GM19463 (cell line): ENCODE measurements around the gene CAPG.
A peak's percentile ranks its signal among the peaks of the same experiment; 100 is the strongest.
"Not testable (repeated sequence)": the region's sequence is repeated elsewhere in the genome, so short reads cannot be mapped to it uniquely, and the experiment has no call there.

Experiments used
- ATAC-seq: cut with Tn5 transposase; IDR thresholded peaks from one replicate; pipeline ENCODE4 v1.9.1; 2021; ENCODE audit warnings: mild to moderate bottlenecking, moderate library complexity; ENCODE audit not compliant: unreplicated experiment

Gene CAPG, protein sequence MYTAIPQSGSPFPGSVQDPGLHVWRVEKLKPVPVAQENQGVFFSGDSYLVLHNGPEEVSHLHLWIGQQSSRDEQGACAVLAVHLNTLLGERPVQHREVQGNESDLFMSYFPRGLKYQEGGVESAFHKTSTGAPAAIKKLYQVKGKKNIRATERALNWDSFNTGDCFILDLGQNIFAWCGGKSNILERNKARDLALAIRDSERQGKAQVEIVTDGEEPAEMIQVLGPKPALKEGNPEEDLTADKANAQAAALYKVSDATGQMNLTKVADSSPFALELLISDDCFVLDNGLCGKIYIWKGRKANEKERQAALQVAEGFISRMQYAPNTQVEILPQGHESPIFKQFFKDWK

GRCh38 chr2:85409845-85410583 lies at the start of gene CAPG:
CAPG (minus strand) TSS chr2:85410366; CDS start chr2:85402145, 8,221 bp downstream.
- peak; percentile 55 for ATAC-seq

DNA sequence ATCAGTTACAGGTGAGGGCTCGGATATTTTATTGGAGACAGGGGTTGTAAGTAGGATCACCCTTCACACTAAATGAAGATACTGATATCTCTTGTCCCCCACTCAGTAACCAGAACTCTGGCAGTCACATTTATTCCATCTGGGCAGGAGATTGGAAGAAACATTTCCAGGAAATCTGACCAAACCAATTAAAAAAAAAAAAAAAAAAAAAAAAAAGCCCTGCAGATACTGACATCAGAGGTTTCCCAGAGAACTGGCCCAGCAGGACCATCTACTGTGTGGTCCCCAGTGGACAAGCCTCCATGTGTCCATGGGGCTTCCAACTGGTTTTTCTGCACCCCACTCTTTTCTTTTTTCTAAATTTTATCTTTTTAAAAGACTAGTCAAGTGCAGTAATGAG lies 49.6 kb upstream of the CAPG start:
- no peak for ATAC-seq

- ATAC-seq: no peak
These were observed 48.7 kb upstream of the CAPG start for GRCh38 chr2:85458601-85459563.

- ATAC-seq: no peak
These were observed 47.7 kb upstream of the CAPG start for GRCh38 chr2:85457877-85458316.

- no peak for ATAC-seq
These were observed 46.9 kb upstream of the CAPG start for GRCh38 chr2:85457043-85457442.

- ATAC-seq: no peak
These were observed 45.5 kb upstream of the CAPG start for GRCh38 chr2:85455552-85456090.

DNA sequence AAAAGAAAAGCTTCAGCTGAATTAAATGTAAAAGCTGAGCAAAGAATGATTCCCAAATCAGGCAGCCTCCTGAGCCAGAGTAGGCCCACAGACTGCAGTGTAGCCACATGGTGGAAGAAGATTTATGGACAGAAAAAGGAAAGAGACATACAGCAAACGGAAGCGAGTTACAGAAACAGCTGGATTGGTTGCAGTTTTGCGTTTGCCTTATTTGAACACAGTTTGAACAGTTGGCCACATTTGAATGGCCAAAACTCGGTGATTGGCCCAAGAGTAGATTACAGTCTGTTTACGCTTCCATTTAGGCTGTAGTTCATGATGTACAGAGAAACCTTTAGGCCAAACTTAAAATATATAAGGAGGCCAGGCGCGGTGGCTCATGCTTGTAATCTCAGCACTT lies 43.4 kb upstream of the CAPG start:
- ATAC-seq: no peak

GRCh38 chr2:85452237-85452636 lies 42.1 kb upstream of the CAPG start:
- ATAC-seq: no peak

DNA sequence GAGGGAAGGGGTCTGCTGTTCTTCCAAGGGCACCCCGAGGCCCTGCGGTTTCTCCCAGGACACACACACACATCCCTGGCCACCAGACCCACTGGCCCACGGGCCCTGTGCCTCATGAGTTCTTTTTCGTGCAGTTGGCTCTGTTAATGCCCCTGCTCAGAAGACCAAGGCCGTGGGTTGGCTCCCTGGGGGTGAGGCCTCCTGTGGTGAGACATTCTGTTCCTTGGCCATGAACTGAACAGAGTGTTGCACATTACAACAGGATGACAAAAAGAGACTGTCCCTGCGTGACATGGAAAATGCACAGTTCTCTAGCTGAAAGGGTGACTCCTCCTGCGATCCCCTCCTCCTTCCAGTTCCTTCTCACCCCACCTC lies 39.0 kb upstream of the CAPG start:
- no peak for ATAC-seq

GRCh38 chr2:85448461-85449213 lies 38.5 kb upstream of the CAPG start:
- ATAC-seq: no peak

DNA sequence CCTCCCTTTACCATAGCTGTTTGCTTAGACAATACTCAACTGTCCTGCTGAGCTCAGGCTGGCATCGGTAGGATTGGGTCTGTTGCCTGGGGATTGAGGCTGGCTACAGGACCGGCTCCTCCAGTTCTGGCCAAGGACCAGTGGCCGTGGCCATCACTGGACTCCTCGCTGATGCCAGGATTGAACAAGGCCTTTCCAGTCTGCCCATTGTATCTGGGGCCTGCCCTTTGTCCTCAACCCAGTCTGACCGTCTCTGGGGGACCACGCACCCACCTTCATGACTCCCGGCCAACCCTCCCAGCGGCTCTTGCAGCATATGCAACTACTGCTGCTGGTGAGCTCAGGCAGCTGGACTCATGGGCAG lies 37.0 kb upstream of the CAPG start:
- no peak for ATAC-seq

- ATAC-seq: no peak
These were observed 36.4 kb upstream of the CAPG start for GRCh38 chr2:85446296-85447221.

DNA sequence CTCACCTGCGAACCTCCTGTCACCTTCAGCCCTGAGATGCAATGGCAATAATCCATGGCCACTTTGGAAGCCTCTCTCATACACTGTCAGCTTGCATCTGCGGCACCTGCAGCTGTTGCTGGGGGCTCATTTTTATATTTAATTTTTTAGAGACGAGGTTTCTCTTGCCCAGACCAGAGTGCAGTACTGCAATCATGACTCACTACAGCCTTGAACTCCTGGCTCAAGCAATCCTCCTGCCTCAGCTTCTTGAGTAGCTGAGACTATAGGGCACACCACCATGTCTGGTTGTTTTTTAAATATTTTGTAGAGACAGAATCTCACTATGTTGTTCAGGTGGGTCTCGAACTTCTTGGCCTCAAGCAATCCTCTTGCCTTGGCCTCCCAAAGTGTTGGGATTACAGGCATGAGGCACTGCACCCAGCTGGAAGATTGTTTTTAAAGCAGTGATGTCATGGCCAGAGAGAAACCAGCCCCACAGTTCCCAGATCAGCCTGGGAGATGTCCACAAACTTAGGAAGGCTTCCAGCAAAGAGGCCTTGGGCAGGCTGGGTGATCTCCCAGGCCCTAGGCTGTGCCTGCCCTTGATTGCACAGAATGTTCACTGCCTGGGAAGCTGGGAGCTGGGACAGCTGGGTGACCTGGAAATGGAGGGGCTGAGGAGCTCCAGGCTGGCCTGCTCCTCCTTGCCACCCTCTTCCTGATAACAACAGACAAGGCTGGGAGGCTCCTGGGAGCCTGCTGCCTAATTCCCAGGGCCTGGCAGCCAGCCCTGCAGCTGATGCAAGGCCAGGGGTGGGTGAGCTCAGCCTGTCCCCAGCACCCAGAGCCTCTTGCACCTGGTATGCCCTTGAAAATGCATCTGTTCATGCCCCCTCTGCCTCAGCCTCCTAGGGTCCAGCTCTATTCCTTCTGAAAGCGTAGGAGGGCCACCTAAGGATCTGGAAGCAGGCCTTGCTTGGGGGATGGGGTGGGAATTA lies 35.4 kb upstream of the CAPG start:
- no peak for ATAC-seq

DNA sequence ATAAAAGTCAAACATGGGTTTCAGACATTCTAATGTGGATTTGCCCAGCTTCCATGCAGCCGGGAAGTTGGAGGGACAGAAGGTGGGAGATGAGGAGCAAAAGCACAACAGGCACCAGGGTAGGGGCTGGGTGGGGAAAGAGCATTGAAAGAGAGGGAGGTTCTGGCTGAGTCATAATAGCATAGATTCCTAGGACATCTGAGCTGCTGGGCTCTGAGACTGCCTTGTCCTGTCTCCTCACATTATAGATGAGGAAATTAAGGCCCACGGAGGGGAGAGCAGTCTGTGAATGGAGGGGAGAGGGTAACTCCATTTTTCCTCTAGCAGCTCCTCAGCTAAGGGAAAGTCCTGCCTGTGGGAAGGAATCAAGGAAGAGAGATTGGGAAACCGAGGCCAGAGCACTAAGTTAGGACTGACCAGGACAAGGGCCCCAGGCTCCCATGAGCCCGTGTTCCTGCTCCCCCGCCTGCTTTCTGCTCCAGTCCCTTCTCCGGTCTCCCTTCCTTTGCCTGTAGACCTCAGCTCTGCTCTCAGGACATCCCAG lies 34.5 kb upstream of the CAPG start:
- ATAC-seq: no peak

GRCh38 chr2:85441864-85442263 lies 31.7 kb upstream of the CAPG start:
- no peak for ATAC-seq

- no peak for ATAC-seq
These were observed 30.6 kb upstream of the CAPG start for GRCh38 chr2:85440729-85441128.

- ATAC-seq: no peak
These were observed 29.8 kb upstream of the CAPG start for GRCh38 chr2:85439986-85440385.

GRCh38 chr2:85439569-85439968 lies 29.4 kb upstream of the CAPG start:
- not testable (repeated sequence) for ATAC-seq
